GM19452 (cell line): Measurements from ENCODE around the gene LSM7.

Experiments used
- ATAC-seq: cut with Tn5 transposase; IDR thresholded peaks from one replicate; pipeline ENCODE4 v1.9.1; 2021; ENCODE audit not compliant: unreplicated experiment

Gene LSM7

DNA sequence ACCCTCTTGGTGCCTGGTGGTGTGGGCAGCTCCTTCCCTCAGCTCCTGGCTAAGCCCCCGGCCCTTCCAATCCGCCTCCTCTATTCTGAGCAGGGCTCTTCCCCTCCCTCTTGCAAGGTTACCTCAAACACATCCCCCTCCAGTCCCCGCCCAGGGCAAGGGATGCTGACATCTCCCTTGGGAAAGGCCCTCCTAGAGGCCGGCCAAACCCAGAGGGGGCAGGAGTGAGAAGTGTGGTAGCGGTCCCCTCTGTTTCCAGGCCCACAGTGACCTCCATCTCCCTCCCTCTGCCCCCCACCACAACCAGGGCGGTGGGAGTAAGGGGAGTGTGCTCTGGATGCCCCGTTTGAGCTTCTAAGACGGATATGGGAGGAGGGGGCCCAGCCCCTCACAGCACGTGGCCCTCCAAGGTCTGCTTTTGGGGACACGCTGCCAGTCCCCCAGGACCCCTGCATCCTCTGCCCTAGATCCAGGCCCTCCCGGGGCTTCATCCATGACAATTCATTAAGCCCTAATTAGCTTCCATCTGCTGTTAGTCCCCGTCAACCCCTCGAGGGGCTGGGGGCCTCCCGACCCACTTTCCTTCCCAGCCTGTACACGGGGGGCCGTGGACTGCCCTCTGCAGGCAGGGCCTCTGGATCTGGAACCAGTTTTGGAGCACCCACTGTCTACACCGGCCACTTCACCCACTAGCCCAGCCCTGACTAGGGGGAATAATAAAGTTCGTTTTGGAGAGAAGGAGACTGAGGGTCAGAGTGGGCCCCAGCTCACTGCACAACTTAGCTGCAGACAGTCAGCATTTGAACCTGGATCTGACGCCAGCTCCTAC, 22.7 kb downstream of the LSM7 start:
- no peak for ATAC-seq

DNA sequence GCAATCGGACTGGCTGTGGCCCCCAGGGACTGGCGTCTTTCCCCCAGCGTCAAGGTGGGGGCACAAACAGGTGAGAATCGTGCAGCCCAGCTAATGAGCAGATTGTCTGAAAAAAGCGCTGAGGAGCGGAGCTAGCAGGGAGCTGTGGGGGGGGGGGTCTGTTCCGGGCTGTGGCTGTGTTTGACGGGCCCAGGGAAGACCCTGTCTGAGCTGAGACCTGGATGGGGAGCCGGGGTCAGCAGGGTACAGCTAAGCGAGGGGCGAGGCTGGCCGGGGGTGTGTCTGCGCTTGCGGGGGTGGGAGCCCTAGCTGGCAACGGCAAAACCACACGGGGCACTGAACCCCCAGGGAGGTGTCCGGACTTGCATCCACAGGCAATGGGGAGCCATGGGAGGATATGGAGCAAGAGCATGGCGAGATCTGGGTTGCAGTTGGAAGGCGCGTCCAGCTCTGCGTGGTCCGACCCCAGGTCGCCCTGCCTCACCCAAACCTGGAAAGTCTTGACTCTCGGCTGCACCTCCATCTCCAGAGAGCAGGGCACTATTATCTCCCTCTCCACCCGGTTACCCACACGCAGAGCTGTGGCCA, 25.1 kb downstream of the LSM7 start:
- ATAC-seq = no peak

GRCh38 chr19:2302319-2303210, 25.8 kb downstream of the LSM7 start:
- no peak for ATAC-seq

DNA sequence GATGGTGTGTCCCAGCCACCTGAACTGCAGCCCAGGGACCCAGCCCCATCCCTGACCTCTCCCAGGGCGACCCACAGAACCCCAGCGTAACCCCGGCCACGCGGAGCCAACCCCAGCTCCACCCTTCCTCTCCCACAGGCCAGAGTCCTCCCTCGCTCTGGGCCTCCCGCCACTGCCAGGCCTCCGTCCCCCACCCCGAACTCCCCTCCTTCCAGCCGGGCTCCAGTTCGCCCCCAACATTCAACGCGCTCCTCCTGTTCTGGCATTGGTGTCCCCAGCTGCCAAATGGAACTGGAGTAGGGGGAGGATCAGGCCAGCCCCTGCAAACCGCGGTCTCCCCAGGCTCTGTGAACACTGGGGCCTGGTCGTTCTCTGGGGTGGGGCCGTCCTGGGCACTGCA, 27.9 kb downstream of the LSM7 start:
- ATAC-seq = no peak

GRCh38 chr19:2296141-2296540, 32.2 kb downstream of the LSM7 start:
- no peak for ATAC-seq

- ATAC-seq = no peak
Observed at GRCh38 chr19:2294687-2295335, 33.6 kb downstream of the LSM7 start.

GRCh38 chr19:2291185-2291751, 37.1 kb downstream of the LSM7 start:
- ATAC-seq = no peak

DNA sequence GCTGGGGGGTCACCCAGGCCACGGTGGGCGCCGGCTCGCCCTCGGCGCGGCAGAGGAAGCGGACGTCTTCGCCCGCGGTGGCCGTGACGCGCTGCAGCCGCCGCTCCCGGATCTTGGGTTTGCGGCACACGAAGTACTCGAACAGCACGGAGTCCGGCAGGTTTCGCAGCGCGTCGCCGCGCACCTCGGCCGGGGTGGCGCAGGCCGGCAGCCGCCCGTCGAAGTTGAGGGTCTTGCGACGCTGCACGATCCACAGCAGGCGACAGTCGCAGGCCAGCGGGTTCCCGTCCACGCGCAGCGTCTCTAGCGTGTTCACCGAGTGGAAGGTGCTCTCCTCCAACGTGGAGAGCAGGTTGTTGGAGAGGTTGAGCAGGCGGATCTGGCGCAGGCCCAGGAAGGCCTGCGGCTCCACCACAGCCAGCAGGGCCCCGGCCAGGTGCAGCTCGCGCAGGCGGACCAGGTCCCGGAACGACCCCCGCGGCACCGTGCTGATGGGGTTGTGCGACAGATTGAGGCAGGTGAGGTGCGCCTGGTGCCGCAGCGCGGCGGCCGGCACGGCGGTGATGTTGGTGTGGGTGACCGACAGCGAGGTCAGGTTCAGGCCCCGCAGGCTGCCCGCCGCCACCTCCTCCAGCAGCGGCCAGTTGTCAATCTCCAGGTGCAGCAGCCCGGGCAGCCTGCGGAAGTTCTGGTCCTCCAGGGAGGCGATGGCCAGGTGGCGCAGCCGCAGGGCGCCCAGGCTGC, 37.8 kb downstream of the LSM7 start:
- ATAC-seq = no peak

DNA sequence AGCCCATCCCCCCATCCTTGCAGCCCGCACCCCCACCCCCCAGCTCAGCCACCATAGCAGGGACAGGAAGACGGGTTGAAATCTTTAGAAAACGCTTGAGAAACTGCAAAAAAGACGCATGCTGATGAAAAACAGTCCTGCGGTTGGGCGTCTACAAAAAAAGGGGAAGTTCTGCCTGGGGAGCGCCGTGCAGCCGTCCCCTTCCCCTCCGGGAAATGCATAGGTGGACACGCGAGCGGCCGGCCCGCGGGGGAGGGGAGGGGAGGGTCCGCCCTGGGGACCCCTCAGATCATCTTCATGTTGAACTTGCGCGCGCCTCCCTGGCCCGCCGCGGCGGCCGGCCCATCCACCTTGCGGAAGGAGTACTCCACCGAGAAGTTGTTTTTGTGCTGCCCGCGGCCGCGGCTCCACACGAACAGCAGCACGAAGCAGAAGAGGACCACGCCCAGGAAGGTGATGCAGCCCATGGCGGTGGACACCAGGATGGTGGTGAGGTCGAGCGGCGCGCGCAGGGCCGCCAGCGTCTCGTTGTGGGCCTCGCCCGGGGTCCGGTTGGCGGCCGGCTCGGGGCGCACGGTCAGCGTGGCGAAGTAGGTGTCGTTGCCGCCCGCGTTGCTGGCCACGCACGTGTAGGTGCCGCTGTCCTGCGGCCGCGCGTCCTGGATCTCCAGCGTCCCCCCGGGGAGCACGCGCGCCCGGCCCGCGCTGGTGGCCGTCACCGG, 38.5 kb downstream of the LSM7 start:
- no peak for ATAC-seq

DNA sequence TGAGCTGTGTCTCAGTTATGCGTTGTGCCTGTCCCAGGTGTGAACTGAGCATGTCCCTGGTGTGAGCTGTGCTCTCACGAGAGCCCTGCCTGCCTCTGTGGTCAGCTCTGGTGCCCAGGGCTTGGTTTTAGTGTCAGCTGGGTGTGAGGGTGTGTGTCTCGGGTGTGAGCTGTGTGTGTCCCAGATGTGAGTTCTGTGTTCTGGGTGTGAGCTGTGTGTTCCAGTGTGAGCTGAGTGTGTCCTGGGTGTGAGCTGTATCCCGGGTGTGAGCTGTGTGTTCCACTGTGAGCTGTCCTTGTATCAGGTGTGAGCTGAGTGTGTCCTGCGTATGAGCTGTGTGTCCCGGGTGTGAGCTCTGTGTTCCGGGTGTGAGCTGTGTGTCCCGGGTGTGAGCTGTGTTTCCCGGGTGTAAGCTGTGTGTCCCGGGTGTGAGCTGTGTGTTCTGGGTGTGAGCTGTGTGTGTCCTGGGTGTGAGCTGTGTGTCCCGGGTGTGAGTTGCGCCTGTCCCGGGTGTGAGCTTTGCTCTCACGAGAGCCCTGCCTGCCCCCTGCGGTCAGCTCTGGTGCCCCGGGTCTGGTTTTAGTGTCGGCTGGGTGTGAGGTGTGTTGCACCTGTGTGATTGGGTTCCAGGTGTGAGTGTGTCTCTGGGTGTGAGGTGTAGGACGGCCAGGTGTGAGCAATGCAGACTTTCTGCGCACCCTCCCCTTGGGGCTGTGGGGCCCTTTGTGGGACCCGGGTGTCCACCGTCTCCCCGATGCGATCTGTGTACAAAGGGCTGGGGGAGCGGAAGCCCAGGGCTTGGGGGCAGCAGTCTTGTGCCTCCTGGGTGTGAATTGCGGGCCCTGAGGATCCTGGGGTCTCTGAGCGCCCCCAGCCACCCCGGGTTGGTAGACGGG, 39.3 kb downstream of the LSM7 start:
- ATAC-seq = no peak

GRCh38 chr19:2288338-2288817, 40.0 kb downstream of the LSM7 start:
- no peak for ATAC-seq

- ATAC-seq = no peak
Observed at GRCh38 chr19:2287585-2288337, 40.6 kb downstream of the LSM7 start.

DNA sequence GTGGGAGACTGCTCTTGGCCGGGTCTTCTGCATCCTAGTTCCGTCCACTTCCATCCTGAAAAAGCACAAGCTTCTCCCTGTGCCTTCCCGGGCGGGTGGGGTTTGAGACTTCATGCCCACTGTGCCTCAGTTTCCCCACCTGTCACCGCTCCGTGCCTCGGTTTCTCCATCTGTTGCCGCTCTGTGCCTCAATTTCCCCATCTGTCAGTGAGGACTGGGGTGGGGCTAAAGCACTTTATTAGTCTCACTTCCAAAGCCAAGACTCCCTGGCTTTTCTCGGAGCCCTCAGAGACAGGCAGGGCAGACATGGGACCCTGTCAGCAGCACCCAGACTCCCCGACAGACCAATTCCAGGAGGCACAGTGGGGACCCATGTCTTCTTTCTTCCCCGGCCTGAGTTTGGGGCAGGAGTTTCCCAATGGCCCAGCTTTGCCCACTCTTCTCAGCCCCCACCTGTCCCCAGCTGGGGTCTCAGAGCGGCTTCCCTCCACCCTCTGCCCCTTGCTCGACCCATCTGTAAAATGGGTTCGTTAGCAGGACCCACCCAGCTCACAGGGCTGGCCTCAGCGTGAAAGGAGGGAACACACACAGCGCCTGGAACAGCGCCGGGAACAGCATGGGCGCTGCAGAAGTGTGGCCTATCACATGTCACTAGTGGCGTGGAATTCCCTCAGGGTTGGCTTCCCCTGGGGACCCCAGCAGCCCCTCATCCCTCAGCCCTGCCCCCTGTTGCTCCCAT, 41.8 kb downstream of the LSM7 start:
- no peak for ATAC-seq

GRCh38 chr19:2283835-2284507, 44.4 kb downstream of the LSM7 start:
- no peak for ATAC-seq

DNA sequence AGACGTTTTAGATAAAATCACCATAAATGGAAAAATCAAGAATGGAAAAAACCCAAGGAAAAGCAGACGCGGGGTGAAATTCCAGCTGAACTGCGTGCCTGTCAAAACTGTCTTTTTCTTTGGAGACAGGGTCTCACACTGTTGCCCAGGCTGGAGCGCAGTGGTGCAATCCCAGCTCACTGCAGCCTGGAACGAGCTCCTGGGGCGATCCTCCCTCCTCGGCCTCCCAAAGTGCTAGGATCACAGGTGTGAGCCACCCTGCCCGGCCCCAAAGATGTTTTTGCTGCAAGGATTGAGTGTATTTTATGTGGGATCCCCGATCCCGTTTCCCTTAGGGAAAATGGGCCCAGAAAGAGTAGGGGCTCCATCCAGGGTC, 45.5 kb downstream of the LSM7 start:
- no peak for ATAC-seq

GRCh38 chr19:2282062-2282861, 46.1 kb downstream of the LSM7 start, which contains the start of gene PEAK3:
Gene PEAK3 (minus strand): TSS chr19:2282175. CDS start chr19:2280931, 1,244 bp downstream.
- no peak for ATAC-seq
